SJCRH30 (cell line): ENCODE results near the gene CCND2. TPM values are rescaled to one million over a fixed set of nuclear protein-coding genes. Genes with fewer than 3 reads are reported as not detected.
A peak's percentile ranks its signal among the peaks of the same experiment; 100 is the strongest.

Experiments used
- DNase-seq, 2 experiments: peaks; one replicate each; pipeline ENCODE4 v3.0.0-alpha.2; 2015 to 2020
- H3K27ac ChIP-seq: fragments of 250-450 bp; sonication (Bioruptor Pico); 2 replicates; pipeline ENCODE4 v1.5.1; 2020; ENCODE audit warnings: mild to moderate bottlenecking, moderate library complexity
- H3K27me3 ChIP-seq: fragments of 250-450 bp; sonication (Bioruptor Pico); 2 replicates; pipeline ENCODE4 v1.5.1; 2020; ENCODE audit warnings: mild to moderate bottlenecking, moderate library complexity
- H3K36me3 ChIP-seq: fragments of 250-450 bp; sonication (Bioruptor Pico); 2 replicates; pipeline ENCODE4 v1.5.1; 2020; ENCODE audit warnings: mild to moderate bottlenecking, moderate library complexity
- H3K4me1 ChIP-seq: fragments of 250-450 bp; sonication (Bioruptor Pico); 2 replicates; pipeline ENCODE4 v1.5.1; 2020; ENCODE audit warnings: mild to moderate bottlenecking, moderate library complexity
- H3K4me3 ChIP-seq: fragments of 250-450 bp; sonication (Bioruptor Pico); 2 replicates; pipeline ENCODE4 v1.5.1; 2020; ENCODE audit warnings: mild to moderate bottlenecking, moderate library complexity
- H3K9me3 ChIP-seq: fragments of 250-450 bp; sonication (Bioruptor Pico); replicated peaks from 2 replicates; pipeline ENCODE4 v1.5.1; 2020; ENCODE audit warnings: mild to moderate bottlenecking, moderate library complexity
- total RNA-seq: library from RNA; depleted of rRNA; stranded (reverse); fragments of >200 nt; shearing (Covaris generic); gene quantifications from 2 replicates; pipeline ENCODE4 v1.2.3, GENCODE V29; 2014

CCND2 gene
- total RNA-seq, 1 experiment from 2014 or later = 987 TPM

DNA sequence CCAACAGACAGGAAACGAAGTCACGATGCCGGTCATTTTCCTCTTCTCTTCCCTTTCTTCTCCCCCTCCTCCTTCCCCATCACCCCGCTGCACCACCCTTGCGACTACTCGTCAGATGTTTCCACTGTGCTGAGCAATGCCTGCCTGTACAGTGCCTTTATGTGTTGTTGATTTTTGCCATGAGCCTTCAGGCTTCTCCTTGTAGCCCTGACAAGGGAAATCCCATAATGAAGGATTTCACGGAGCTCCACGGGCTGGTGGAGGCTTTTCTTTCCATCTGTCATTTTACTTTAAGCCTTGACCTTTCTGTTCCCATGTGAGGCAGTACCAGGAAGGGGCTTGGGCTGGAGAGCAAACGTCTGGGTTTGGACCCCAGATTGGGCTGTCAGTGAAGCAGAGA is 28.7 kb upstream of the CCND2 start:
- Histone ChIP-seq H3K9me3 (no peaks in the 10 kb centered on the region), H3K4me3 (peak overlapping the region; percentile 0; the same call in 1 of the 2 replicates), H3K27ac (peak overlapping the region; percentile 95), H3K27me3 (no peaks in the 10 kb centered on the region), H3K4me1 (peaks cover 43% of the 10 kb centered on the region), H3K36me3 (no peaks in the 10 kb centered on the region)
- peak; percentile 80 to 93 for DNase-seq

DNA sequence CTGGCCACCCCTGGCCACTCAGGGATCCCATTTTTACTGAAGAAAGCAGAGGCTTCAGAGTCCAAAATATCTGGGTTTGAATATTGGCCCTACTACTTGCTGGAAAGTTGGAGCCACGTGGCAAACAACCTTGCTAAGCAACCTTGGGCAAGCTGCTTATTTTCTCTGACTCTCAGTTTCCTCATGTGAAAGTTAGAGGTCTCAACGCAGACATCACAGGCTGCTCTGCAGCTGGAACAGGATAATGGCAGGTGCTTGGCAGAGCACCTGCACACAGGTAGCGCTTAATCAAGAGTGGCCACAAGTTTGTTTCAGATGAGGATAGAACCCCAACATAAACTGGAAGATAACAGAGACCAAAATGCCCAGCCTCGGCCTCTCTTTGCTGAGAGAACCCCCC is 28.1 kb upstream of the CCND2 start:
- no peak for DNase-seq
- no peaks in the 10 kb centered on the region for H3K36me3 ChIP-seq
- peak overlapping the region; percentile 95 for H3K27ac ChIP-seq
- no peaks in the 10 kb centered on the region for H3K27me3 ChIP-seq
- no peak overlapping the region for H3K4me3 ChIP-seq
- H3K4me1 ChIP-seq = peaks cover 44% of the 10 kb centered on the region
- H3K9me3 ChIP-seq = no peaks in the 10 kb centered on the region

DNA sequence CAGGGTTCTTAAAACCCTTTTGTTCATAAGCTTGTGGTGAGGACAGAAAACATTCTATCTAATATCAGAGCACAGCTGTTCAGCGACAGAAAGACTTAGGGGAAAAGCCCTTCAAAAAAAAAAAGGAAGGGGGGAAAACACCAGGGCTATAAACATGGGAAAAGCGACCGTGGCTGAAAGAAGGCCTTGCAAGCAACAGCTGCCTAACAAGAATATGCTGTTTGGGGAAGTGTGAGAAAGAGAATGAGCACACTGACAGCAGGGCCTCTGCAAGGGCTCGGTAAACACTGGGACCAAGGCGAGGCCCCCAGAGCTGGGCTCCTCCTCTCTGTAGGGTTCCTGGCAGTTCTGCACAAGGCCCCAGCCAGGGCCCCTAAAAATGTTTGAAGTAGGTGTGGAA is 27.4 kb upstream of the CCND2 start:
- Histone ChIP-seq H3K27me3 (no peaks in the 10 kb centered on the region), H3K27ac (peak overlapping the region; percentile 95), H3K4me1 (peaks cover 48% of the 10 kb centered on the region), H3K36me3 (no peaks in the 10 kb centered on the region), H3K4me3 (0 out of 2 replicates have a peak overlapping the region, but pooled peaks have one; percentile 1), H3K9me3 (no peaks in the 10 kb centered on the region)
- peak; percentile 90 to 97 for DNase-seq

DNA sequence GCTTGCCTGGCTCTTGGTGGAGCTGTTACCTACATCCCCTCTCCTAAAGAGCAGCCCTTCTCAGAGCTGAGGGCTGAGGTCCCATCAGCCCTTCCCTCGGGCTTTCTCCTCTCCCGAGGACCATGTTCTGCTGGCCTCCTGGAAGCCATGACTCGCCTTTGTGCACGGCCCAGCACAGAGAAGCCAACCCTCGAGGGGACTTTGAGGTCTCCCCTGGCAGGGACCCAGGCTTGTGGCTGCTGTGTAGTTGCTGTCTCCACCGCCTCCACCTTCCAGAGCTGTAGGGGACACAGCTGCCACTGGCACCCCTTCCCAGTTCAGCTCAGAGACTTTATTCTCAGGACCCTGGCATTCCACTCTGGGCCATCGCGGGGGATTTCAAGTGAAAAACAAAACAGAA is 22.9 kb upstream of the CCND2 start:
- Histone ChIP-seq H3K27ac (no peak overlapping the region), H3K36me3 (no peaks in the 10 kb centered on the region), H3K4me3 (no peak overlapping the region), H3K27me3 (no peaks in the 10 kb centered on the region), H3K9me3 (no peaks in the 10 kb centered on the region), H3K4me1 (peaks cover 26% of the 10 kb centered on the region)
- DNase-seq = peak; percentile 47 to 57

DNA sequence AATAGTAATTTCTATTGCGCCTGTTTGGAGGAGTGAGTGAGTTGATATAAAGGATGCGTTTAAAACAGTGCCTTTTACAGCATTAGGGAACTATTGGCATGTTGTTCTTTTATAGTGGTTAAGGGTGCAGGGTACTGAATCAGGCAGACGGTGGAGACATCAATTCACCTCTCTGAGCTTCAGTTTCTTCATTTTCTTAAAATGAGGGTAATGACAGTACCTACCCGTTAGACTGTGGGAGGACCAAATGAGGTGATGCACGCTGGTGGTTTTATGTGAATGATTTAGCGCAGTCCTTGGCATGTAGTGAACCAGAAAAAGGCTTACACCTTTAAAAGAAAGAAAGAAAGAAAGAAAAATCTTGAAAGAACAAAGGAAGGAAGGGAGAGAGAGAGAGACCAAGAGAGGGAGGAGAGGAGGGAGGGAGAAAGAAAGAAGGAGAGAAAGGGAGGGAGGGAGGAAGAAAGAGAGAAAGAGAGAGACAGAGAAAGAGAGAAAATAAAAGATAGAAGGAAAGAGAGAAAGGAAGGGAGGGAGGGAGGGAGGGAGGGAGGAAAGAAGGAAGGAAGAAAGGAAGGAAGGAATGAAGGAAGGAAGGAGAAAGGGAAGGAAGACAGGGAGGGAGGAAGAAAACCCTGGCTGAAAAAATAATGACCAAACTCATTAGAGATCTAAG is 22.2 kb upstream of the CCND2 start:
- H3K27ac ChIP-seq = no peak overlapping the region
- H3K9me3 ChIP-seq = no peaks in the 10 kb centered on the region
- no peaks in the 10 kb centered on the region for H3K27me3 ChIP-seq
- H3K4me3 ChIP-seq = no peak overlapping the region
- no peak for DNase-seq
- peaks cover 22% of the 10 kb centered on the region for H3K4me1 ChIP-seq
- H3K36me3 ChIP-seq = no peaks in the 10 kb centered on the region

DNA sequence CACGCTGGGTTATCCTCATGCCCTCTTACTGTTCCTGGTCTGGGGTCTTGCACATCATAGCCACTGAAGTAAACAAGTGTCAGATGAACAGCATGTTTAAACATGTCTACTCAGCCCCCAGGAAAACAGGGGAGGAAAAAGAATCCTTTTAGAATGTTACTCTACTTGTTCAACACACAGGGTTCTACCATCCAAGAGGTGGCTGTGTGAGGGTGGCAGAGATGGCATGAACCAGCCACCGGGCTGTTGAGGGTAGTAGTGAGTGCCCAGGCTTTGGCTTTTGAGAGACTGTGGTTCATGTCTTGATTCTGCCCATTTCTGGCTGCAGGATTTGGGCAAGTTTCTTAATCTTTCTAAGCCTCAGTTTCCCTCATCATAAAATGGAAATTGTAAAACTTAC is 21.6 kb upstream of the CCND2 start:
- H3K4me1 ChIP-seq = peaks cover 16% of the 10 kb centered on the region
- DNase-seq = no peak
- no peaks in the 10 kb centered on the region for H3K36me3 ChIP-seq
- H3K27me3 ChIP-seq = no peaks in the 10 kb centered on the region
- no peaks in the 10 kb centered on the region for H3K9me3 ChIP-seq
- no peak overlapping the region for H3K4me3 ChIP-seq
- no peak overlapping the region for H3K27ac ChIP-seq

DNA sequence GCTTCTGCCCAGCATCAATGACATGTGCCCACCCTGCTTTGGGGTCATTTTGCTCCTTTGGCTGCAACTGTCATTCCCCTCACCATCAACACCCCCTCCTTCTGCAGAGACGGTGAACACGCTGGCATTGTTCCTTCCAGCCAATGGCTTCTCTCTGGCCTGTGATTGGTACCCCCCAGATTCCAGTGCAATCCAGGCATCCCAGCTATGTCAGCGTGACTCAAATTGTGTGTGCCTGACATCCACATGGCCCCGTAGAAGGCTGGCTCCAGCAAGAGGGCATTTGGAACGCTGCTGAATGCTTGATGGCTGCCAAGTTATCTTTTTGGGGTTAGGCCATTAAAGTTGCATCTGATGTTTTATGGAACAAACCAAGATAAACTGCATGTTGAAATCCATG is 21.0 kb upstream of the CCND2 start:
- Histone ChIP-seq H3K27me3 (no peaks in the 10 kb centered on the region), H3K27ac (no peak overlapping the region), H3K4me1 (peaks cover 12% of the 10 kb centered on the region), H3K4me3 (no peak overlapping the region), H3K36me3 (no peaks in the 10 kb centered on the region), H3K9me3 (peaks cover 3% of the 10 kb centered on the region; the same call in 1 of the 2 replicates)
- no peak for DNase-seq

DNA sequence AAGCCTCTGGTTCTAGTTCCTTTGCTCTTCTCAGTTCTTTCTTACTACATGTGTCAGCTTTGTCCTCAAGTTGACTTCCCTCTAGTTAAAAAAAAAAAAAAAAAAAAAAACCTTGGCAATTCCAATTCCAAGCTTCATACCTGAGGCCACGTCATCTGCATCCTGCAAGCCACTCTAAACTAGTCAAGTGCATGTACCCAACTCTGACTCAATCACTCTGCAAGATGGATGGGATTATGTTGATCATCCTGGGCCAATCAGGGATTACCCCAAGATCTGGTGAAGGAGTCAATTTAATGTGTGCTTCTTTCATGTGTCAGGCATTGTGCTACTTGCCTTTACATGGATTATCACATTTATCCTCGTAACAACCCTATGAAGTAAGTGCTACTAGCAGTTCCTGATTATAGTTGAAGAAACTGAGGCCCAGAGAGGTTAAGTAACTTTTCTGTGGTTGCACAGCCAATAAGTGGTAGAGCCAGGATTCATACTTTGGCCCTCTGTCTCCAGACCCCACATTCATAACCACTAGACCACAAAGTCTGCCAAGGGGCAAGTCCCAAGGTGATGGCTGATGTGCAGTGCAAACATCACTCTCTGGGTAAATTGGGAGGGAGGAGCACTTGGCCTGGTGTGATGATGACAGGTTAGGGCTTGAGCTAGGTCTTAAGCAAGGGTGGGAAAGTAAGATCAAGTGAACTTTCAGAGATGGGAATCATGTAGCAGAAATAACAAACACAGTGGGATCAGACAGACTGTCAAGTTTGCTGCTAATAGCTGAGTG is 17.3 kb upstream of the CCND2 start:
- no peaks in the 10 kb centered on the region for H3K27me3 ChIP-seq

DNA sequence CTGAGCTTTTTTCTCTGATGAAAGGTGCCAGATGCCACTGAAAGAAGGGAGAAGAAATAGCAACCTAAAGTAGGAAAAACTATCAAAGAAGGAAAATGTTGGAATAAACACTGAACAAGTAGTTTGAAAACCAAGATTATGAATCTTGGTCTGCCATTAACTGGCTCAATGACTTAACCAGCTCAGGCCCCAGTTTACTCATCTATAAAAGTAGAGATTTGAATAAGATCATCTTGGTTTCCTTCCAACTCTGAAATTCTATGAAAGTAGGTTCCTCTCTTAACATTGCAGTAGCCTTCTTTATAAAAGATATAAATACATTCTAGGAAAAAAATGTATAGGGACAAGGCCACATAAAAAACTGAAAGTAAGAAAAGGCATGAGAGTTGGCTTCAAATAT is 16.1 kb upstream of the CCND2 start:
- no peak for DNase-seq
- no peaks in the 10 kb centered on the region for H3K27me3 ChIP-seq
- H3K4me3 ChIP-seq = no peak overlapping the region
- H3K27ac ChIP-seq = no peak overlapping the region
- no peaks in the 10 kb centered on the region; the same call in 1 of the 2 replicates for H3K4me1 ChIP-seq
- H3K36me3 ChIP-seq = no peaks in the 10 kb centered on the region
- peaks cover 9% of the 10 kb centered on the region; the same call in 1 of the 2 replicates for H3K9me3 ChIP-seq

More for the DNA sequence above, 17.3 kb upstream of the CCND2 start:
- DNase-seq = no peak
- Histone ChIP-seq H3K27ac (no peak overlapping the region), H3K4me1 (no peaks in the 10 kb centered on the region; the same call in 1 of the 2 replicates), H3K9me3 (peaks cover 9% of the 10 kb centered on the region; the same call in 1 of the 2 replicates), H3K36me3 (no peaks in the 10 kb centered on the region), H3K4me3 (no peak overlapping the region)

DNA sequence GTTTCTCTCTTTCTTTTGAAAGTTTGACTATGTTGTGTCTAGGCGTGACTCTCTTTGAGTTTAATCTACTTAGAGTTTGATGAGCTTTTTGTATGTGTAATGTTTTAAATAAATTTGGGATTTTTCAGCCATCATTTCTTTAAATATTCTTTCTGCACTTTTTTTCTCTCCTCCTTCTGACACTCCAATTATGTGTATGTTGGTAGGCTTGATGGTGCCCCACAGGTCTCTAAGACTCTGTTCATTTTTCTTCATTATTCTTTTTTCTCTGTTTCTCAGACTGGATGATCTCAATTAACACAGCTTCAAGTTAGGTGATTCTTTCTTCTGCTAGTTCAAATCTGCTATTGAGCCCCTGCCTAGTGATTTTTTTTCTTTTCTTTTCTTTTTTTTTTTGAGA is 14.5 kb upstream of the CCND2 start:
- no peak for DNase-seq
- H3K27ac ChIP-seq = no peak overlapping the region

DNA sequence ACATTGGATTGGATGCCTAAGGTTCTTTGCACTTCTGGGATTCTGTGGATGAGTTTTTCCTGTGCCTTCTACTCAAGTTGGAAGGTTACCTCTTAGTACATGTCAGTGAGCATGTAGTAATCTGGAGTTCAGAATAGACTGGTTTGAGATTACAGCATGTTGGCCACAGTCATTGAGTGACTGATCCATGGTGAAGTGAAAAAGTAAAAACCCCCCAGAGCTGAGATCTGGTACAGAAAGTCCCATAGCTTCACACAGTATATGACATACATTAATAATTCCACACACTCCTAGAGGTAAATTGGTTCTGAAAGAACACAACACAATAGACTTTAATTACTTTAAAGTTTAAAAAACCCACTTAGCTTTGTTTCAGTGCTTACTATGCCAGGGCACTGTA is 11.9 kb upstream of the CCND2 start:
- H3K36me3 ChIP-seq = no peaks in the 10 kb centered on the region
- no peaks in the 10 kb centered on the region for H3K27me3 ChIP-seq
- no peaks in the 10 kb centered on the region; the same call in 1 of the 2 replicates for H3K4me1 ChIP-seq
- H3K9me3 ChIP-seq = peaks cover 9% of the 10 kb centered on the region; the same call in 1 of the 2 replicates
- DNase-seq = no peak
- H3K27ac ChIP-seq = no peak overlapping the region
- H3K4me3 ChIP-seq = no peak overlapping the region

More for the DNA sequence above, 14.5 kb upstream of the CCND2 start:
- Histone ChIP-seq H3K9me3 (peaks cover 9% of the 10 kb centered on the region; the same call in 1 of the 2 replicates), H3K4me3 (no peak overlapping the region), H3K4me1 (no peaks in the 10 kb centered on the region; the same call in 1 of the 2 replicates), H3K36me3 (no peaks in the 10 kb centered on the region), H3K27me3 (no peaks in the 10 kb centered on the region)

DNA sequence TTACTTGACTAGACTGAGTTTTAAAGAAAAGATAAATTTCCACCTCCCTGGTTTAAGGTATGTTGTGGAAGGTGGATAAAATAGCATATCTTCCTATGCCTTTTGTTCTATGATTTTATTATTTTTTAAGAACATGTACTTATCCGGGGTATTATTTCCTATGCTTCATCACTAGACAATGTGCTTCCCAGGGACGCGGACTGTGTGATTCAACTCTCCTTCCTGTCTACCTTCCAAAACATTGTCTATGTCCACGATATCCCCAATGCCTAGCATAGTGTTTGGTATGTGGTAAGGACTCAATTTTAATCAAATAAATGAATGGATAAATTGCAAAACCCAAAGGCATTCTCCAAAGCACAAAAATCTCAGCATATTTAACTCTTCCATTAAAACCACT is 8.3 kb upstream of the CCND2 start:
- no peaks in the 10 kb centered on the region for H3K9me3 ChIP-seq
- no peaks in the 10 kb centered on the region for H3K27me3 ChIP-seq
- peaks cover 6% of the 10 kb centered on the region for H3K4me1 ChIP-seq

DNA sequence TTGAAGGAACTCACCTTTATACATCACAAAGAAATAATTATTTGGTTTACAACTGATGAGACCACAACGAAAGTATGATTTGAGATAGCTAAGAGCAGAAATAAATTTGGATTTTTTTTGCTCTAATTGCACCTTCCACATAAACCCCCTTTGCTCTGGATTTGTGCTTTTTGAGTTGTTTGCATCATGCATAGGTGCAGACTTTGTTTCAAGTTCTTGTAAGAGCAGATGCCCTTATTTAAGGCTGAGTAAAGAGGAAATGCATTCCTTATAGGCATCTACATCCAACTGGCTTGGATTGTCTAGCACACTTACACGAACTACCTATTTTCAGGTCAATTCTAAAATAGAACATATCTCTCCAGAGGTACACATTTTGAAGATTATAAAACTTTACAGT is 6.6 kb upstream of the CCND2 start:
- Histone ChIP-seq H3K4me1 (peaks cover 6% of the 10 kb centered on the region), H3K4me3 (no peak overlapping the region), H3K27me3 (no peaks in the 10 kb centered on the region), H3K36me3 (no peaks in the 10 kb centered on the region), H3K27ac (no peak overlapping the region), H3K9me3 (no peaks in the 10 kb centered on the region)
- no peak for DNase-seq

More for the DNA sequence above, 8.3 kb upstream of the CCND2 start:
- Histone ChIP-seq H3K4me3 (no peak overlapping the region), H3K27ac (no peak overlapping the region), H3K36me3 (no peaks in the 10 kb centered on the region)
- DNase-seq = no peak

DNA sequence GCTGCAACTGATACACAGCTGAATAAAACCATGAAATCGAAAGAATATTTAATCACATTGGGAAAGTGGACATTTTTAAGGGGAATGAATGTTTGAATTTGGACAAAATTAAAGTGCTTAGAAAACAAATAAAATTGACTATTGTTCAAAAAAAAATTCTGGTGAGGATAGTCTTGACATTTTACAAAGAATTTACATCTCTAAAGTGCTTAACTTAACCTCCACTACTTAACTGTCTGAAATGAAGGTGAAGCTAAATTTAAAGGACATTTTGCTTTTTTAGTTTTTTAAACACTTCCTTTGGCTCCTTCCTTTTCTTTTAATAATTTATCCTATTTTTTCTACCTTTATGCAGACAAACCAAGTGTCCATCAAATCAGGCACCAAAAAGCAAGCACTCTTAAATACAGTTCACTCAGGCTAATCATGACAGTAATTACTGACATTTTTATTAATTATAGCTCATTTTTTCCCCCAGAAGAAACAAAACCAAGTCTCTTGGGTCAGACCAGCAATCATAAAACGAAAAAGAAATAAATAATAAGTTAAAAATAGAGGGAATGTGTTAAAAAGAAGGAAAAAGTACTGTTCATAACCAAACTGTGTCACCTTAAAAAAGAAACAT is 5.7 kb upstream of the CCND2 start:
- H3K27me3 ChIP-seq = no peaks in the 10 kb centered on the region
- no peaks in the 10 kb centered on the region for H3K36me3 ChIP-seq
- H3K27ac ChIP-seq = peak overlapping the region; percentile 77; the same call in 1 of the 2 replicates
- peak overlapping the region; percentile 93; the same call in 1 of the 2 replicates for H3K4me3 ChIP-seq
- no peak for DNase-seq
- no peaks in the 10 kb centered on the region for H3K9me3 ChIP-seq
- H3K4me1 ChIP-seq = peaks cover 6% of the 10 kb centered on the region
